Stimulated activated CD4-positive, alpha-beta T cell treated with anti-CD3 and anti-CD28 coated beads, TNF-alpha, amount 100 ng/mL, for 1 hour (primary cell): Measurements from ENCODE around the gene GDPD2.

Experiments used
- DNase-seq, 3 donors: peaks; one replicate each; pipeline ENCODE4 v3.0.0-alpha.2; 2020; ENCODE audit warnings: low read depth in 3 of 3, low spot score in 1 of 3

The GDPD2 gene

DNA sequence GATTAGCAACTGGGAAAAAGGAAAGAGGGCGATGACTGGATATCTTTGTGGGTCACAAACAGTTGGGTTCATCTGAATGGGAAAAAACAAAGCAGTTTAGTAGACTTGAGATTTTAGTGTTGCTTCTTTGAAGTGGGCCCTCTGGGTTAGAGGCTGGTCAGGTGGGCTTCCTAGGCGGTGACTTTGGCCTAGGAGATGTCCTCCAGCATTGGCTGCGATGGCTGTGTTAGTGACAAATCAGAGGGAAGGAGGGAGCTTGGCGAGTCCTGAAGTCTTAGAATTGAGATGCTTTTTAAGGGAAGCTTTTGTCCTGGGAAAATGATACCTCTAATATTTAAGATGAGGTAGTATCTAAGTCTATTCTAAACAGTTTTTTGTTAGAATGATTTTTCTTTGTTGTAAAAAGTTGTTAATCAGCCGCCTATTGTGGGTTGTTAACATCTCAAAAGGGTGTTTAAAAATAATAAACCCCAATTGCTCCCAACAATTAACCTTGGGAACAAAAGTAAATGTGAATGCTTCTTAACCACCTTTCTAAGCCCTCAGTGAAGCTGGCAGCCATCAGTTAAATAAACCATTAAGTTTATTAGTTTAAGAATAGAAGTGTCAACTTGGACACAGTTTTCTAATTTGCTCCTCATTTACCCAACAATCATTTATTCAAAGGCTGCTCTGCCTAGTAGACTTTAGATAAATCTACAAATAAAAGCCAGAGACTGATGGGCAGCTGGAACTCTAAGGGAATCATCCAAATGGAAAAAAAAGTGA, 53.2 kb downstream of the GDPD2 start:
- no peak for DNase-seq

DNA sequence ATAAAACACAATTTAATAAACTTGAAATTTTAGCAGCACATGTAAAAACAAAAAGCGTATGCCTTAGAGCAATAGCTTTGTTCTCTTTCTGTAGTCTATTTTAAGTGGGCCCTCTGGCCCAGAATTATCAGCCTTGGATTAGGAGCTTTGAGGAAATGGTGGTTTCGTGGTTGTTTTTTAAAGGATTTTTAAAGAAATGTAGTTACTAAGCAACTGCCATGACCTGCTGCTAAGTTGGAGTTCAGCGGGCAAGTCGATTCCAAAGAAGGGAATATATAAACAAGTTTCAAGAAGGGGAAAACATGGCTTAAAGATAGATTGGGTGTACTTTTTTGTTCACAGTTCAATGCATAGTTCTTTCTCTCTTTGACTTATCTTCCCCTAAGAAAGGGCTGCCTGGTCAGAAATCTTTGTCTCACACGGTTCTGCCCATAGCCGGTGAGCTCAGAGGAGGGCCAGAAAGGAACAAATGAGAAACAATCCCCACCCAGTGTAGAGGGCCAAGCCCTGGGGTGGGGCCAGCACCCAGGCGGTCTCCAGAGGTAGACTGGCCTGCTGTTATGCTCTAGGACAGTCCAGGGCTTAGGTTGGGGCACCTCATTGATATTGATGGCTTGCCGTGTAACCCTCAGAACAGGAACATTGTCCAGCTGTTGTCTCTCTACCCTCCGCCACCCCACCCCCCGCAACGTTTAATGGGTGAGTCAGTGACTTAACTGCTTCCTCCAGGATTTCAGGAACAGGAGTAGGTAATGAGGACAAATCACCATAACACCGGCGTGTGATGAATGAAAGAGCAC, 54.0 kb downstream of the GDPD2 start:
- DNase-seq, result no peak

DNA sequence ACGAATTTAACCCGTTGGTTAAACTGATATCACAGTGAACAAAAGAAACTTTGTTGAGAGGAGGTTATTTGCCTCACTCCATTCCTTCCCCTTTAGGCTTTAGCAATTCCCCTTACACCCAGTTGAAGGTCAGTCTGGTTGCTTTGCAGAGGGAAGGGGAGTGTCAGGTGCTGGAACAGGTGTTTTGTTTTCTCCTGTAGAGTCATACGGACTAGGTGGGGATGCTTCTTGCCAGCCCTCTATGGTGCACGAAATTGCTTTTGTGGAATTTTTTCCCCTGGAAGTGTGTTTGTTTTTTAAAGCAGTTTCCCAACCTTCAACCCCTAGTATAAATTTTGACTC, 54.6 kb downstream of the GDPD2 start:
- no peak for DNase-seq

DNA sequence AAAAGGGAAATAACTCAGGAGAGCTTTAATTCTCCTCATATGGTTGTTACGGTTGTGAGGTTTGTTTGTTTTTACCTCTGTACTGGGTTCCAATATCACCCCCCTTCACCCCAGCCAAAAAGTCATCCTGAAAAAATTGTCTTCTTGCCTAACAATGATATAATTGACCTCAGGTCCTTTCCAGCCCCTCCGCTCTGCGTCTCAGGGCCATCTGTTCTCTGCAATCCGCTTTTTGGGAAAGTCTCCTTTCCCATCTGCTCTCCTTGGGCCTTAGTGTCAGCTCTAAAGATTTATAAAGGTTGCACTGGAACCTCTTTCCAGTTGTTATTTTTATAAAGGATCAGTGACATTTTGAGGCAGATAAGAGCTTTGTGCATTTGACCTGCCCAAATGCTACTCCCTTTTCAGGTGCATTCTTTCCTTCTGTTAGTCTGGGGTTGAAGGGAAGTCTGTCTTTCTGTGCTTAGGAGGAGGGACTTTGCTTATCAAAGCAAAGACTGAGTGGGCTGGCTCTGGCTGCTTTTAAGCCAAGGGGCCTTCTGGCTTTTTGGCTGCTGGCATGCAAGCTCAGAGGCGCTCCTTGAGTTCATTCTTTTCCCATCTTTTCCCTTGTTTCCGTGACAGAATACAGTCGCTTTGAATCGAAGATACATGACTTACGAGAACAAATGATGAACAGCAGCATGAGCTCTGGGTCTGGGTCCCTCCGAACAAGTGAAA, 55.6 kb downstream of the GDPD2 start:
- DNase-seq, result no peak

DNA sequence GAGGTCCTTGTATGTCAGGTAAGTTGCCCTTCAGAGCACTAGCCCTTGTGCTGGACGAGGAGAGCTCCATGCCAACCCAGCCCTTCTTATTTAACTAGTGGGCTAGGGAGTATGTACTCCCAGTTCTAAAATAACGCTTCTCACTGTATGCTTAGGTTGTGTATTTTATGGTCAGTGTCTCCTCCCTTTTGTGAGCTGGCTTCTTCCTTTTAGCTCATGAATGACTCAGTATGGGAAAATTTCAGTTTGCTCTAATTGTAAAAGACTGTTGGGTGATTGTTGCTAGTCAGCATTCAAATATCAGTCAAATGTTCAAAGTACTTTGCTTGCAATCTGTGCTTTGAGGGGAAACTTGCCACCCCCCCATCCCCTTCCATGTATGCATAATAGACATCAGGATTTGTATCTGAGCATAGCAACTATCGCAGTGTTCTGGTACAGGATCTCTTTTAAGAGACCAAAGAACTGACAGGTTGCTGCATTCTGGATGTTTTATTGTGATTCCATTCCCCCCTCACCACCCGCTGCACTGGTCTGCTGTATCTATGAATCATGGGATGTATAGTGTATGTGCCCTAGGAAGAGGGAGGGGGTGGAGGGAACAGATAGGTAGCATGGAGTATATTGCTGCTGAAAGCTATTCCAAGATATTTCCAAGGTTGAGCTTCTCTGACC, 56.3 kb downstream of the GDPD2 start:
- DNase-seq, result no peak

DNA sequence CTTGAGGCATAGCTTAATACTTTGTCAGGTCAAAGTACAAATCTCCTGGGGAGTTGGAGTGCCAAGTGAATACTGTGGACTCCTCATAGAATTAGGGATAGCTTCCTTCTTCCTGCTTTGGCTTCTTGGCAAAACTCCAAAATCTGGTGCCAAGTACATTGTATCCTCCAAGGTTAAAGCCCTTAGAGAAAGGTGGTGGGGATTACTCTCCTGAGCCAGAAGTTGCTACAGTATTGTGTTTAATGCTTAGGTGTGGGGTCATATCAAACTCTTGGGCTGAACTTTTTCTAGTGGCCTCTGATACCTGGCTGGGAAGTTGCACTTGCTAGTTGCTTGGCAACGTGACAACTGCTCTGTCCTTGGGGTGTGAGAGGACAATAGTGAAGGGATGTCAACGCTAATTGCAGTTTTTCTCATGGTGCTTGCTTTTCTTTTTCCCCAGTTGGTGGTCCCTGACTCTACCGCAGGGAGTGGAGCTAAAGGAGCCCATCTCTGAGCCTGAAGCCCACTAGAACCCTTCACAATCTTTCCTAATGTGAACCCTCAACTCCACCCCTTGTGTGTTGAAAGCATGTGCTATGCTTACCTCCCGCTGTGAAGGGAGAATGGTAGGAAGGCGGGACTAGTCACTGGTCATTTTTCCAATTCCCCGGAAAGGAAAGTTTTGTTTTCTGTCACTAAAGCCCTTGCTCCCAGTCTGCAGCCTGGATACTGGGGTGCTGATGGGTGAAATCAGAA, 57.0 kb downstream of the GDPD2 start:
- no peak for DNase-seq

DNA sequence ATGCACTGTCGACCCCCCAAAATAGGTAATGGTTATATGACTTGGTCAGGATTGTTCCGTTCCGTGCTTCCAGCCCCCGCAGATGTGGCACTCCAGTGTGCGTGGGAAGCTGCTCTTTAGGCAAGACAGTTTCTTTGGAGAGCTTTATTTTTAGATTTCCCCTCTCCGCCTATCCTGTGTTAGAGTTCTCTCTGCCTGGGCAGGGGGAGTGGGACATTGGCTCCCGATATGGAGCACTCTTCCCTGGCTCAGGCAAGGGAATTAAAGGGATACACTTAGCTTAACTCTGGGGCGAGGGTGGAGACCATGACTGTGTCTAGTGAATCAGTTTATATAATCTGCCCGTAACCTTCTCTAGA, 57.5 kb downstream of the GDPD2 start:
- DNase-seq, result no peak

DNA sequence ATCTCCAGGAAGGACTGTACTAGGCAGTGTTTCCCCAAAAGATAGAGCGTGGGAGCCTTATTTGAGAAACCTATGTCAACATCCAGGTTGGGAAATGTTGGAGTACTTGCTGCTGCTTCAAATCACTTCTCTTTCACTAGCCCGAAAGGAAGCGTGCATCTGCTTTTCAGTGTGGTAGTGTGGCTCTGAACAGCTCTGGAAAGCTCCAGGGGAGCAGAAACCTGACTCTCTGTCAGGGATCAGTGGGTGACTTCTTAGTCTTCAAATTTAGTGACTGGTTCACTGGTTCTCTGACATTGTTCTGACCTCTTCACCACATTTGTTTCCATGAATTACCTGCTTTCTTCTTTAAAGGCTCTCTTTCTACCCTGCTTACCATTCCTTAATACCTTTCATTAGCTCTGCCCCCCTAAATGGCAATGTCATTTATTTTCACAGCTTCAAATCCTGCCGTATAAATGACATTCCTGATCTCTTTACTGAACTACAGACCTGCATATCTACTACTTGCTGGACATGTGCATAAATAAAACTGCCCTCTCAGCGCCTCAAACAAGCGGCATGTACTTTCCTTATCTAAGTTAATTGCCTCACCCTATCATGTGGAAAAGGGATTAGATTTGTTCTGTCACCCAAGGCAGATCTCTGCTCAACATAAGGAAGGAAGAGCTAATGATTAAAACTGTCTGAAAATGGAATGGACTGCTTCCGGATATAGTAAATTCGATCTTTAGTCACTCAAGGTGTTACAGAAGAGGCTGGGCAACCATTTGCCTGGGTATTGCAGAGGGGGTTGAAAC, 58.6 kb downstream of the GDPD2 start:
- no peak for DNase-seq

DNA sequence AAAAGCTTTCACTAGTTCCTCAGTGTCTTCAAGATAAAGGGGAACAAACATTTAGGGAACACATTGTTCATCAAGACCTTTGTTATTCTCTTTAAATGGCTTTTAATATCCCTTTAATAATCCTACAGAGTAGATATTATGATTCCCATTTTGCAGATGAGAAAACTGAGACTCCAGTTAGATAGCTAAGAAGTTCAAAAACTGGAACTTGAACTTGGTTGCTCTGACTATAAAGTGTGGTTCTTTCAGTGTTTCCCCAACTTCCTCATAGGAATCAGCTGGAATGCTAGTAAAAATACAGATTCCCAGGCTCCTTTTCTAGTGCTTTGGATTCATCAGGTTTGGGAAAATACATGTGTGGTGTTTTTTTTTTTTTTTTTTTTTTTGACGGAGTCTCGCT, 59.2 kb downstream of the GDPD2 start:
- no peak for DNase-seq
